Dermis blood vessel endothelial cell (primary cell): ENCODE data around the gene PDS5A. TPM values are rescaled to one million over a fixed set of nuclear protein-coding genes. Genes with fewer than 3 reads are reported as not detected.
"Not testable (repeated sequence)": the region's sequence is repeated elsewhere in the genome, so short reads cannot be mapped to it uniquely, and the experiment has no call there.

Experiments used
- DNase-seq: peaks from one replicate; pipeline ENCODE4 v3.0.0; 2010
- total RNA-seq: library from RNA; depleted of rRNA; stranded (reverse); fragments of >200 nt; gene quantifications from 2 replicates; pipeline ENCODE4 v1.2.3, GENCODE V29; 2014

Gene PDS5A
- total RNA-seq, 1 donor from 2014 or later = 74.7 TPM

- no peak for DNase-seq
Measured at GRCh38 chr4:39821951-39822350, 155.8 kb downstream of the PDS5A start.

- DNase-seq = peak; percentile 94
Measured at GRCh38 chr4:39820186-39820585, 157.5 kb downstream of the PDS5A start.

DNA sequence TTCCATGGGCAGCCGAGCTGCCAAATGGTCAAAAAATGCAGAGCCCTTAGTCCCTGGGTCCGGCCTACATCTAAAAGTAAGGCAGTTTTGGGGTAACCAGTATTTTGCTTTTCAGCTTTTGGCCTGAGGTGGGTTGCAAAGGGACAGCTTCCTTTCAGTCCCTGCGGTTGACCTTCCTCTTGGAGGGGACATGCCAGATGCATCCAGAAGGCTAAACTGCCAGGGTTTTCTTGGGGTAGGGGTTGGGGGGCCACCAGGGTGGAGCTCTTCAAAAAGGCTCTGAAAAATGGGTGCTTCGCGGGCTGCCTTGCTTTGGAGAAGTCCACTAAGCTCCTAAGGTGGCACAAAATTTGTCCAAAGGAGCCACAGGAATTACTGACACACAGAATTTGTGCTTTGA, 159.1 kb downstream of the PDS5A start:
- no peak for DNase-seq

GRCh38 chr4:39814403-39815185, 163.1 kb downstream of the PDS5A start:
- DNase-seq = no peak

DNA sequence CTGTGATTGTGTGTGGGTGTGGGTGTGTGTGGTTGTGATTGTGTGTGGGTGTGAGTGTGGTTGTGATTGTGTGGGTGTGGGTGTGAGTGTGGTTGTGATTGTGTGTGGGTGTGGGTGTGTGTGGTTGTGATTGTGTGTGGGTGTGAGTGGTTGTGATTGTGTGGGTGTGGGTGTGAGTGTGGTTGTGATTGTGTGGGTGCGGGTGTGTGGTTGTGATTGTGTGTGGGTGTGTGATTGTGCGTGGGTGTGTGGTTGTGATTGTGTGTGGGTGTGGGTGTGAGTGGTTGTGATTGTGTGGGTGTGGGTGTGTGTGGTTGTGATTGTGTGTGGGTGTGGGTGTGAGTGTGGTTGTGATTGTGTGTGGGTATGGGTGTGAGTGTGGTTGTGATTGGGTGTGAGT, 163.9 kb downstream of the PDS5A start:
- DNase-seq = not testable (repeated sequence)

DNA sequence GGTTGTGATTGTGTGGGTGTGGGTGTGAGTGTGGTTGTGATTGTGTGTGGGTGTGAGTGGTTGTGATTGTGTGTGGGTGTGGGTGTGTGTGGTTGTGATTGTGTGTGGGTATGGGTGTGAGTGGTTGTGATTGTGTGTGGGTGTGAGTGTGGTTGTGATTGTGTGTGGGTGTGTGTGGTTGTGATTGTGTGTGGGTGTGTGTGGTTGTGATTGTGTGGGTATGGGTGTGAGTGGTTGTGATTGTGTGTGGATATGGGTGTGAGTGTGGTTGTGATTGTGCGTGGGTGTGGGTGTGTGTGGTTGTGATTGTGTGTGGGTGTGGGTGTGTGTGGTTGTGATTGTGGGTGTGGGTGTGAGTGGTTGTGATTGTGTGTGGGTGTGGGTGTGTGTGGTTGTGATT, 164.7 kb downstream of the PDS5A start:
- not testable (repeated sequence) for DNase-seq

DNA sequence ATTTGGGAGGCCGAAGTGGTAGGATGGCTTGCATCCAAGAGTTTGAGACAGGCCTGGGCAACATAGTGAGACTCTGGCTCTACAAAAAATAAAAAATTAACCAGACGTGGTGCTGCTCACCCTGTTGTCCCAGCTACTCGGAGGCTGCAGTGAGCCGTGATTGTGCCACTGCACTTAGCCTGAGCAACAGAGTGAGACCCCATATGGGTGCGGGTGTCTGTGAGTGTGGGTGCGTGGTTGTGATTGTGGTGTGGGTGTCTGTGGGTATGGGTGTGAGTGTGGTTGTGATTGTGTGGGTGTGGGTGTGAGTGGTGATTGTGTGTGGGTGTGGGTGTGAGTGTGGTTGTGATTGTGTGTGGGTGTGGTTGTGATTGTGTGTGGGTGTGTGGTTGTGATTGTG, 165.2 kb downstream of the PDS5A start:
- DNase-seq = no peak

- DNase-seq = no peak
Measured at GRCh38 chr4:39808231-39808749, 169.4 kb downstream of the PDS5A start.

- DNase-seq = no peak
Measured at GRCh38 chr4:39802005-39802404, 175.7 kb downstream of the PDS5A start.

GRCh38 chr4:39792976-39793375, 184.7 kb downstream of the PDS5A start:
- DNase-seq = not testable (repeated sequence)

DNA sequence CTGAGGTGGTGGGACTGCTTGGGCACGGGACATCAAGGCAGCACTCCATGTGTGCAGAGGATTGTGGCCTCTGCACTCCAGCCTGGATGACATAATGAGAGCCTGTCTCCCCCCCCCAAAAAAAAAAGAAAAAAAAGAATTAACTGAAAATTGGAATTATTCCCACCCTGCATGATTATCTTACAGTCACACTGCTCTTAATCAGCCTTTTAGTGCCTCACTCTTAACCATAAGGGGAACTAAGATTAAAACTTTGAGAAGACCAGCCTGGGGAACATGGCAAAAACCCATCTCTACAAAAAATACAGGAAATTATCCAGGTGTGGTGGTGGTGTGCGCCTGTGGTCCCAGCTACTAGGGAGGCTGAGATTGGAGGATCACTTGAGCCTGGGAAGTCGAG, 185.2 kb downstream of the PDS5A start:
- no peak for DNase-seq

DNA sequence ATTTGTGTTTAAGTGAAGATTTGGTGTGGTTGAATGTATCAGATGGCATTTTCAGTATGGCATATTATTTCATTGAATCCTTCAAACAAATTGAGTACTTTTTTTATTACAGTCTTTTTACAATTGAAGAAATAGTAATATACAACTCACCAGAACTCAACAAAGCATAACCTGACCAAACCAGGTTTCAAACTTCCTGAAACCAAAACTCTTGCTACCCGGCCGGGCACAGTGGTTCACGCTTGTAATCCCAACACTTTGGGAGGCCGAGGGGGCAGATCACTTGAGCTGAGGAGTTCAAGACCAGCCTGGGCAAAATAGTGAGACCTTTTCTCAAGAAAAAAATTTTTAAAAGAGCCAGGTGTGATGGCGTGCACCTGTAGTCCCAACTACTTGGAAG, 185.6 kb downstream of the PDS5A start:
- DNase-seq = no peak

- no peak for DNase-seq
Measured at GRCh38 chr4:39786838-39787237, 190.9 kb downstream of the PDS5A start.

DNA sequence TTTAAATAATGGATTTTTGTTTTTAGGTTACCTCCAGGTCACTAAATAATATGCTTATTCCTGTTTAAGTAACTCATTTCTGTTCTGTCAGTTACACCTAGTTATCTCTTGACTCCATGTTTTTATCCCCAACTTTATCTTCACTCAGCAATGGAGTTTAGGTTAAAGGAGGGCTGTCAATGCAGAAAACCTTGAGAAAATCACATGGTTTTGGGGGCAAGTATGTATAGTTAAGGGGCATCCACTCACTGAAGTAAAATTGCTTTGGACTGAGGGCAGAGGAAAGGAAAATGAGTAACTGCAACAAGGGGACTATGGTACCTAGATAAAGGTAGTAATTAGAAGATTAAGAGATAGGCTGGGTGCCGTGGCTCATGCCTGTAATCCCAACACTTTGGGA, 192.6 kb downstream of the PDS5A start:
- DNase-seq = no peak

- DNase-seq = not testable (repeated sequence)
Measured at GRCh38 chr4:39781988-39782387, 195.7 kb downstream of the PDS5A start.

Other genes starting within 250 kb of the PDS5A start
- 6.3 and 8.9 TPM in 2 replicates for gene N4BP2, start 78.9 kb upstream of the PDS5A start, total RNA-seq
- gene RHOH, start 219.1 kb upstream of the PDS5A start, total RNA-seq = 0.17 and 0.65 TPM in 2 replicates